Hematopoietic multipotent progenitor cell treated with erythropoietin and hydrocortisone succinate and interleukin-3 and kit ligand, for 6 days (in vitro differentiated cells): ENCODE results near the gene ELL2.

Source experiments
- DNase-seq: peaks from one replicate; pipeline ENCODE4 v3.0.0-alpha.2; 2015

The ELL2 gene

GRCh38 chr5:95878417-95879323, 83.0 kb downstream of the ELL2 start:
- DNase-seq, result no peak

- no peak for DNase-seq
These were observed 84.9 kb downstream of the ELL2 start for GRCh38 chr5:95876782-95877181.

DNA sequence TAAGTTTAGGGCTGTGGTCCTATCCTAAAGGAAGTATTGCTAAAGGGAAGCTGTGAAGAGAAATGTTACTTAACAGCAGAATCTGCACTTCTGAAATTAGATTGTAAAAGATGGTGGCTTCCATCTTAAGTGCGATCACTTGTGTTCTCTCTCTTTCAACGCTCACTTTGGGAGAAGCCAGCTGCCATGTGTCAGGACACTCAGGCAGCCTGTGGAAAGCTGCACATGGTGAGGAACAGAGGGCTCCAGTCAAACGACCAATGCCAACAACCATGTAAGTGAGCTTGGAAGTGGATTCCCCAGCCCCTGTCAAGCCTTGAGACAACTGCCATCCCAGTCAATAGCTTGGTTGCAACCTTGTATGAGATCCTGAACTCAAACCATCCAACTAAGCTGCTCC, 87.4 kb downstream of the ELL2 start:
- no peak for DNase-seq

GRCh38 chr5:95873351-95873750, 88.3 kb downstream of the ELL2 start:
- no peak for DNase-seq

- DNase-seq, result peak; percentile 55
These were observed 89.0 kb downstream of the ELL2 start for GRCh38 chr5:95872346-95873268.

DNA sequence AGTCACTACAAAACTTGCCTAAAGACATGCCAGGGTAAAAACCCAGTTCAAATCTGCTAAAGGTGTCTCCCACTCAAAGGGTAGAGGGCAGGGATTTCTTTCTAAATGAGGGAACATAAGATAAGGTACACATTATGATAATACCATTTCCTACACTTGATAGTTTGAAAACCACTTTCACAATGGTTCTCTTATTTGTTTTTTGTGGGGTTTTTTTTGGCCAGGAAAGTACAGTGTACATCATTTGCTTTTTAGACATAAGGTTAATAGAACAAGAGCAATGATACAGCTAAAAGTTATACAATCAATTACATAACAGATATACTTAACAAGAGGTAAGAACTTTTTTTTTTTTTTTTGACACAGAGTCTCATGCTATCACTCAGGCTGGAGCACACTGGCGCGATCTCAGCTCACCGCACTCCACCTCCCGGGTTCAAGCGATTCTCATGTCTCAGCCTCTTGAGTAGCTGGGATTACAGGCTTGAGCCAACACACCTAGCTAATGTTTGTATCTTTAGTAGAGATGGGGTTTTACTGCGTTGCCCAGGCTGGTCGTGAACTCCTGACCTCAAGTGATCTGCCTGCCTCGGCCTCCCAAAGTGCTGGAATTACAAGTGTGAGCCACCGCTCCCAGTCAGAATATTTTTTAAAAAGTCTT, 90.4 kb downstream of the ELL2 start:
- DNase-seq, result no peak

DNA sequence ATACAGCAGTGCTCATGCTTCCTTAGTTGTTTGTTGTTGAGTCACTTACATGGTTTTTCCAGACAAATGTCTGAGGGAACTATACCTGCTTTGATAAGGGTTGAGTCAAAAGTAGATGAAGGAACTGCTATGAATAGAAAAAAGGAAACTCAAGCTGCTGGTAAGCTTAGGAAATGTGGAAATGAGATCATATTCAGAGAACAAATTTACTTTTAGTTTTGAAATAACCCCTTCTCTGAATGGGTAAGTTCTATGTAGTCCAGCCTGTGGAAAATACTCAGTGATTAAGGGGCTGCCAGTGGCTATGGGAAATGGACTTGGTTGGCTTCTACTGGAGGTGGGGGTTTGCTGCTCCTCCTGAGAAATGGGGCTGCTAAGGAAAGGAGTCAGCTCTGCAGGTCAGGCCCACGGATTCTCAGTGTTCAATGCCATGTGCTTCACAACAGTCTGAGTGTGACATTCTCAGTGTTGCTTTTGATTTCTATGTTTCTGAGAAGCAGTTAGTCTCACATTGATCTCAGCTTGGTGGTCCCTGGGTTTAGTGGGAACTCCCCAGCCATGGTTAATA, 91.5 kb downstream of the ELL2 start:
- no peak for DNase-seq

DNA sequence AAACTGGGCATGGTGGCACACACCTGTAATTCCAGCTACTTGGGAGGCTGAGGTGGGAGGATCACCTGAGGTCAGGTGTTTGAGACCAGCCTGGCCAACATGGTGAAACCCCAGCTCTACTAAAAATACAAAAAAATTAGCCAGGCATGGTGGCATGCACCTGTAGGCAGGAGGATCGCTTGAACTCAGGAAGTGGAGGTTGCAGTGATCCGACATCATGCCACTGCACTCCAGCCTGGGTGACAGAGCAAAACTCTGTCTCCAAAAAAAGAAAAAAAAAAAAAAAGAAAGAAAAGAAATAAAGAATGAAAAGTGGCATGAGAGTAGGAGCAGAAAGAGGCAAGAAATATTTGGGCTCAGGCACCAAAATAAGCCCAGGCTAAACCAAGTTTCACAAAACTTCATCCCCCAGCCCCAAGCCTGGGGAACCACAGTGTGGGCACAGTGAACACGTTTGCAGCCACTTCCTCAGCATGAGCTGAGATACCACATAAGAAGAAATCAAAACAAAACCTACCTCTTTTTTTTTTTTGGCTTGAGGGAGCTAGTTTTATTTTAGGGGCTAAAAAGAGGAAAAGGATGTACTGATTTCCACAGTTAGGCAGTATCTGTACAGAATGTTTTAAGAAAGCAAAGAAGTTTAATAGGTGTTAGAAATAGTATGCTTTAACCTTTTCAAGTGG, 92.3 kb downstream of the ELL2 start:
- DNase-seq, result peak; percentile 33

- no peak for DNase-seq
These were observed 93.5 kb downstream of the ELL2 start for GRCh38 chr5:95868136-95868535.

GRCh38 chr5:95866435-95867040, 95.1 kb downstream of the ELL2 start:
- no peak for DNase-seq

- no peak for DNase-seq
These were observed 96.6 kb downstream of the ELL2 start for GRCh38 chr5:95864944-95865504.

DNA sequence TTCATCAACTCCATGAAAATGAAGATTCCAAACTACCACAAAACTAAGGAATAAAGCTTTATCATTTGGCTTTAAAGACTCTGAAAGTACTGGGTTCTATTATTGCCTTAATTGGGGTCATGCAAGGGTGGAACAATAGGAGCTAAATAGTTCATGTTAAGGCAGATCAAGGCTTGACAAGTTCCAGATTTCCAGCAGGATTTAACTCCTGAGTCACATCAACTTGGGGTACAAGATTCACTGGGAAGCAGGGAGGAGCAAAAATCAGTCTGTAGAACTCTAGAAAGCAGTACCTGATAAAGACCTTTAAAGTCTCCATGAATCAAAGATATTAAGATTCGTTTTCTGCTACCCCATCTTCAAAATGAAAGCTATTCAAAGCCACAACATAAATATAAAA, 97.2 kb downstream of the ELL2 start:
- no peak for DNase-seq

DNA sequence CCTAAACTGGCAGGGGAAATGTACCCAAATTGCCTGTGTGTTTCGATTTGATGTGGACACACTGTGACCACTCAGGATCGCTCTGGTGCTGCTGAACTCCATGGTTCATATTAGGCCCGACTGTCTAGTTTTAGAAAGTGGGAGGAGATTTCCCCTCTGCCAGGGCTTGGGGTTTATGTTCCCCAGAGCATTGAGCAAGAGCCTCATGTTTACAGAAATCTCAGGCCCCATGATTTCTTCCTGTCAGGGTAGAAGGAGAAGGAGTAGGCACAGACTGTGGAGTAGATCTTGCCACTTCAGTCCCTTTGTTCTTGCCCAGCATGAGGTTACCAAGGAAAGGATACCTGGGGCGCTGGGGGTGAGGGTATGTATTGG, 98.3 kb downstream of the ELL2 start:
- DNase-seq, result no peak

- no peak for DNase-seq
These were observed 98.8 kb downstream of the ELL2 start for GRCh38 chr5:95862671-95863382.

DNA sequence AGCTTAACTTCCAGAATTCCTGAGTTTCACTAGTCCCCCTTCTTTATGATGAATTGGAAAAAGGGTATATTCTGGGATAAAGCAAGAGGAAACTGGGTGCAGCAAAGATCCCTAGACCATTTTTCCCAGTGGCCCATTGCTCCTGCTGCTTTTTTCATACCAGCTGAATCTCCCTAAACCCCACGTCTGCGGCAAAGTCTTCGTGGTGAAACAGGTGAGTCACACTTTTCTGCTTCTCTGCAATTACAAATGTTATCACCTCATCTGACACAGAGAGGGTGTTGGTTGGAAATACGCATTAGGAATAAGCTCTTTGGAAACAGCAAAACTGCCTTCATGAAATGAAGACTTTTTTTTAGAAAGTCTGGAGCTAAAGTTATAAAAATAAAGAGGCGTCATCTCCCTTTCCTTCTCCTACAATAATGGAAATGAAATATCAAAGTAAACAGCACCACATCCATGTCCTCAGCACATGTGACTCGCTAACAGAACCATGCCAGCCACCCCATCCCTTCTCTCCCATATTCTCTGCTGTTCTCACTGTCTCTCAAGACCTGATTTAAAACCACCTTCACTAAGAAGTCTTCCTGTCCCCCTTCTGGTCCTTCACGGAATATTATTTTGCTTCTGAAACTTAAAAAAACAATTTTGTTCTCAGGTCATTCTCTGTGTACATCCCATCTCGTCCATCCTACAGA, 99.6 kb downstream of the ELL2 start:
- DNase-seq, result no peak

DNA sequence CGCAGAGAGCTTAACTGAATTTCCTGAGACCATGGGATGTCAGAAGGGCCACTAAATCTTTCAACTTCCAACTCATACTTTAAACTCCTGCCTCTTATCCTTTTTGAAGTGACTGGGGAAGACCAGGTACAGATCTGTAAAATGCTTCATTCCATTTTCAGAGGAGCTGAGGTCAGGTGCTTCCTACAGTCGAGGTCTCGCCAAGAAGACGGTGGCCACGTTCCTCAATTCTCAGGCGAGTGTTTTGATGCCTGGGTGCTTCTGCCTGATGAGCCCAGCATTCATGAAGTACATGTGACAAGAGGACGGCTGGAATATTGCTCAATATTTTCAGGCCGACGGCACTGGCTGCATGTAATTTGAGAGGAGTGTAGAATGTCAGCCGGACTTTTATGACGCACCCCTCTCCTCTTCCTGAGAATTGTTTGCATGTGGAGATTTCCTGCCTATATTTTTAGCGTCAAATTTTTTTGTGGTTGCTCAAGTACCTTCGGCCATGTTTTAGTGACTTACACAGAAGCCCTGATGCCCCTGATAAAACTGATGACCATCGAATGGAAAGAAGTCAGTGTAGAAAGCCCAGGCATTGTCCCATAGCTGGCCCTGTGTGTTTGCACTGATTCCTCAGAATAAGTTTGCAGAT, 100.3 kb downstream of the ELL2 start:
- peak; percentile 38 for DNase-seq

DNA sequence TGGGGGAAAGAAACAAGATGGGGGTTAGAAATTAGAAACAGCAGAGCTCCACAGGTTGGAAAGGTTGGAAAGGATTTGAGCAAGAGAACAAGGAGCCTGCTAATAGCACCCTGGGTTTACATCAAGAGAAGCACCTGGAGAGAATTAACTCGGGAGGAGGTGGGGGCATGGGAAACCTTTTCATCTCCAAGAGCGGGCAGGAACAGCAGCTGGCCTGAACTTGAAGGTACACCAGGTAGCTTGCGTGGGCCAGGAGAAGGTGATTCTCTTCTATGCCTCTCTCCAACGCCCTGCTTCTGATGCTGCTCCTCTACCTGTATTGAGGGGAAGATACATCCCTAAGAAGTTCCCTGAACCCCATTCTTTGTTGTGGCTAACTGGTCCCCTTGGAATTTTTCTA, 102.0 kb downstream of the ELL2 start:
- DNase-seq, result no peak

DNA sequence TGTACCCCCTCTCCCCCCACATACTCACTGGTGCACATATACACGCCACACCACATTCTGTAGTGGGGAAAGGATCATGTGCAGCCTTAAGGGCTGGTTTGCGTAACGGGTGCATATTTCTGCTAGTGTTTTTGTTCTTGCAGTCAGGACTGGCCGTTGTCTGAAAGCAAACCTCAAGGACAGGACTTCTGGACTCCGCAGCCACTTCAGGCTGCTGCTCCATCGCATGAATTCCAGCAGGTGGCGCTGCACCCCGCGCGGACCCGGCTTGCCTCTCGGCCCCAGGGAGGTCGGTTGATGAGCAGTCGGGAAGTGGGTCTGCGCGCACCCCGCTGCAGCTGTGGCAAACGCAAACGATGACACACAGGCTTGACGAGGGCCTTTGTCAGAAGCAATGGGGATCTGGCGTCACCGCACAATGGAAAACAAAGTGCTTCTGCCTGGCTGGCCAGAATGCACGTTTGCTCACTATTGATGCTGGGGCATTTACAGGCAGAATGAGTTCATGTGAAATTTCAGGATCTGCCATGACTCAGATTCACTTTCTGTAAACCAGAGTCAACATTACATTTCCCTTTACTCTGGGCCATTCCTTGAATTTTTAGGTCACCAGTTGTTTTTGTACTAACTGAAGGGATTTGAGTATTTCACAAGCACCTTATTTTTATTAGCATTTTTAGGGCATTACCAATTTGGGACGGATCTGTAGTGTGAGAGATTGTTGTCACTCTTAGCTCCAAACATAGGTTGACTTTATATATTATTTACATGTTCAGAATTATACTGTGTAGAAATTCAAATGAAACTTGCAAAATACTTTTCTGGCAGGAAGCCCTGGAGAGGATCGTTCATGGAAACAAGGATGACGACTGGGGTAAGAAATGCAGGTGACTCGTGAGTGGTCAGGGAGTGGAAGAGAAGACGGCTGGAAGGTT, 102.7 kb downstream of the ELL2 start:
- peak; percentile 81 for DNase-seq
